GM21723 (cell line): ENCODE measurements around the gene NPIPB4.
A peak's percentile ranks its signal among the peaks of the same experiment; 100 is the strongest.
"Not testable (repeated sequence)": the region's sequence is repeated elsewhere in the genome, so short reads cannot be mapped to it uniquely, and the experiment has no call there.

Experiments
- ATAC-seq: cut with Tn5 transposase; IDR thresholded peaks from one replicate; pipeline ENCODE4 v1.9.1; 2021; ENCODE audit warnings: mild to moderate bottlenecking, moderate library complexity; ENCODE audit not compliant: unreplicated experiment

Gene NPIPB4

GRCh38 chr16:21857656-21858055 lies at the start of gene NPIPB4:
NPIPB4 (minus strand) TSS chr16:21857756; CDS start chr16:21857378, 378 bp downstream.
- not testable (repeated sequence) for ATAC-seq

GRCh38 chr16:21898998-21899397 lies 41.4 kb upstream of the NPIPB4 start:
- not testable (repeated sequence) for ATAC-seq

- ATAC-seq: not testable (repeated sequence)
These were observed 24.4 kb upstream of the NPIPB4 start for GRCh38 chr16:21881988-21882387.

GRCh38 chr16:21837186-21837585 lies 20.4 kb downstream of the NPIPB4 start:
- not testable (repeated sequence) for ATAC-seq

- ATAC-seq: not testable (repeated sequence)
These were observed 21.2 kb downstream of the NPIPB4 start for GRCh38 chr16:21836334-21836733.

- ATAC-seq: not testable (repeated sequence)
These were observed 21.8 kb downstream of the NPIPB4 start for GRCh38 chr16:21835747-21836146.

DNA sequence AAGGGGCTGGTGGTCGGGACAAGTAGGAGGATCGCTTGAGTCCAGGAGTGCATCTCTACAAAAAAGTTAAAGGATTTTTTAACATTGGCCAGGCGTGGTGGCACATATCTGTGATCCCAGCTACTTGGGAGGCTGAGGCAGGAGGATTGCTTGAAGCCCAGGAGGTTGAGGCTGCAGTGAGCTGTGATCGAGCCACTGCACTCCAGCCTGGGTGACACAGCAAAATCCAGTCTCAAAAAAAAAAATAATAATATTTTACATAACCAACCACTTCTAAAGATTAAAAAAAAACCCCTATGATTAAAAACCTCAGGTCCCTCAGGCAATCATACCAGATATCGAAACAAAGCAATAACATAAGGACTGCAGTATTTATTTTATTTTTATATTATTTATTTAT lies 23.3 kb downstream of the NPIPB4 start:
- not testable (repeated sequence) for ATAC-seq

- ATAC-seq: not testable (repeated sequence)
These were observed 27.6 kb downstream of the NPIPB4 start for GRCh38 chr16:21829929-21830328.

DNA sequence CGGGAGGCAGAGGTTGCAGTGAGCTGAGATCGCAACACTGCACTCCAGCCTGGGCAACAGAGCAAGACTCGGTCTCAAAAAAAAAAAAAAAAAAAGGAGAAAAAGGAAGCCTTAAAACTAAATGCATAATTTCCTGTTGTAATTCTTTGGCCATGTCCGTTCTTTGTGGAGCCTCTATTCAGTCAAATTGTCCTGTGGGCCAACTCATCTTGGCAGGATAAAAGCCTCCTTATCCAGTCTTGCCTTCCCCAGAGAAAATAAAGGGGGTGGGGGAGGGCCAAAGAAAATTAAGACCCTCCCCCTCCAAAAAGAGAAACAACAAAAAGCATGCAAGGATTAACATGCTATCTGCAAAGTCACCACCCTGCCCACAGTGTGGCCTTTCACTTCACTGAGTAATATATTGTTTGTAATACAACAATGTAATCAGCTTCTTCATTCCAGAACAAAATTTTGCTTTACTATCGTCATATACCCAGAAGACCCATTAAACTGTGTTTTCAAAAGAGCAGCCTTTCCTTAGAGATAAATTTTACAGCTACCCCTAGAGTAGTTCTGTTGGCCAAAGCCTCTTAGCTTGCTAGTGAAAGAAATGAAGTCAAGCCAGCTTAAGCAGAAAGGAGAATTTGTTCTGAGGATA lies 31.4 kb downstream of the NPIPB4 start:
- not testable (repeated sequence) for ATAC-seq

- not testable (repeated sequence) for ATAC-seq
These were observed 32.0 kb downstream of the NPIPB4 start for GRCh38 chr16:21825526-21825925.

GRCh38 chr16:21823258-21823657 lies 34.3 kb downstream of the NPIPB4 start:
- not testable (repeated sequence) for ATAC-seq

GRCh38 chr16:21820908-21821465 lies 36.6 kb downstream of the NPIPB4 start:
- ATAC-seq: not testable (repeated sequence)

- peak; percentile 93 for ATAC-seq
These were observed 37.3 kb downstream of the NPIPB4 start for GRCh38 chr16:21820028-21820907.

GRCh38 chr16:21819617-21820016 lies 37.9 kb downstream of the NPIPB4 start:
- not testable (repeated sequence) for ATAC-seq

DNA sequence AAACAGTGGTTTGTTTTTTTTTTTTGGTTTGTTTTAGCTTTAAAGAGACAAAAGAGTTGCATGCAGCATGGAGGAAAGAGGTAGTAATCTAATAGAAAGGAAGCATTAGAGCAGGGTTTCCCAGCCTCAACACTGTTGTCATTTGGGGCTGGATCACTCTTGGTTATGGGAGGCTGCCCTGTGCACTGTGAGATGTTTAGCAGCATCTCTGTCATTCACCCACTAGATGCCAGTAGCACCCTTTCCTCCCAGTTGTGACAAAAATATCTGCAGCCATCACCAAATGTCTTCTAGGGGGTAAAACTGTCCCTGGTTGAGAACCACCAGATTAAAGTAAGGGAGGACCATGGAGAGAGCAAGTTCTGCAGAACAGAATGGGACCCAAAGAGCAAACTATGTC lies 40.5 kb downstream of the NPIPB4 start:
- ATAC-seq: not testable (repeated sequence)

GRCh38 chr16:21815694-21816093 lies 41.9 kb downstream of the NPIPB4 start:
- not testable (repeated sequence) for ATAC-seq

DNA sequence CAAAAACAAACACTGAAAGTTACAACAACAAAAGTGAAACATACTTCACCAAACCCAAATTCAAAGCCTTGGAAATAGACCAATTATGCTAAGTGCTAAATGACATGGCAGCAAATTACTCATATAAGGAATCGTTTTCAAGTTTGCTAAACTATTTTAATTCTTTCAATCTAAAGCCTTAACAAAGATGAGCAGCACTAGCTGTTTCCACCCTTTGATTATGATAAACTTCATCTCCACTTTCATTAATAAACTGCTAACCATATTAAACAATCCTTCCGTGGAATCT lies 55.2 kb downstream of the NPIPB4 start:
- ATAC-seq: not testable (repeated sequence)

- ATAC-seq: not testable (repeated sequence)
These were observed 55.8 kb downstream of the NPIPB4 start for GRCh38 chr16:21801538-21802374.

- ATAC-seq: not testable (repeated sequence)
These were observed 59.0 kb downstream of the NPIPB4 start for GRCh38 chr16:21798601-21799000.

- not testable (repeated sequence) for ATAC-seq
These were observed 64.2 kb downstream of the NPIPB4 start for GRCh38 chr16:21793310-21793709.

- ATAC-seq: not testable (repeated sequence)
These were observed 67.0 kb downstream of the NPIPB4 start for GRCh38 chr16:21790506-21790905.
